Esophagus muscularis mucosa (tissue), 4 donors: ENCODE data around the gene DCDC2B. TPM values are rescaled to one million over a fixed set of nuclear protein-coding genes. Genes with fewer than 3 reads are reported as not detected.

Source experiments
- DNase-seq: peaks from one replicate; pipeline ENCODE4 v3.0.0-alpha.2; 2017; ENCODE audit errors: extremely low spot score
- H3K27ac ChIP-seq, 4 donors: fragments of 200-600 bp; sonication (generic); replicated peaks in 1 of 4; 1 replicate in 3 of 4; 2 replicates in 1 of 4; pipeline ENCODE4 v1.5.1; 2016 to 2019; ENCODE audit warnings: mild to moderate bottlenecking in 1 of 4
- H3K27me3 ChIP-seq, 4 donors: fragments of 200-600 bp; sonication (generic); one replicate each; pipeline versions ENCODE4 v1.5.1 to v1.6.0; 2016 to 2019
- H3K36me3 ChIP-seq, 4 donors: fragments of 200-600 bp; sonication (generic); one replicate each; pipeline ENCODE4 v1.5.1; 2016 to 2019
- H3K4me1 ChIP-seq, 4 donors: fragments of 200-600 bp; sonication (generic); one replicate each; pipeline ENCODE4 v1.5.1; 2016 to 2019
- H3K4me3 ChIP-seq, 4 donors: fragments of 200-600 bp; sonication (generic); 1 replicate in 2 of 4; 2 replicates in 2 of 4; pipeline ENCODE4 v1.5.1; 2016 to 2019; ENCODE audit warnings: mild to moderate bottlenecking in 4 of 4, moderate library complexity in 1 of 4
- H3K9me3 ChIP-seq, 4 donors: fragments of 200-600 bp; sonication (generic); 1 replicate in 3 of 4; 2 replicates in 1 of 4; pipeline ENCODE4 v1.5.1; 2016 to 2019
- CTCF ChIP-seq, 3 experiments: fragments of 200-600 bp in 2 of 3; fragments of 450-650 bp in 1 of 3; sonication (generic) in 2 of 3; IDR thresholded peaks; one replicate each; pipeline ENCODE4 v1.5.1; 2017 to 2019; ENCODE audit warnings: antibody characterized with exemption in 3 of 3, mild to moderate bottlenecking in 2 of 3, moderate library complexity in 1 of 3
- EP300 ChIP-seq: sonication (generic); formaldehyde crosslinking; IDR thresholded peaks from one replicate; pipeline ENCODE4 v1.6.1; 2017; ENCODE audit warnings: antibody characterized with exemption
- POLR2A ChIP-seq: fragments of 450-650 bp; IDR thresholded peaks from one replicate; pipeline ENCODE4 v1.6.1; 2017; ENCODE audit warnings: antibody characterized with exemption, moderate library complexity, mild to moderate bottlenecking, low read depth
- POLR2AphosphoS5 ChIP-seq, 2 donors: sonication (generic); formaldehyde crosslinking; IDR thresholded peaks; one replicate each; pipeline ENCODE4 v1.6.1; 2017; ENCODE audit warnings: antibody characterized with exemption in 2 of 2
- WGBS: methylation state at CpG from one replicate; pipeline ENCODE4 v1.1.5; 2018; 5-methylcytosine and 5-hydroxymethylcytosine counted together
- intact Hi-C: fragments of 100-400 bp; cut with DNase I; formaldehyde crosslinking; loops from one replicate; pipeline ENCODE4 v1.15.1; 2023
- total RNA-seq, 4 donors: library from RNA; depleted of rRNA; stranded (reverse); fragments of >200 nt; gene quantifications; one replicate each; pipeline versions ENCODE4 v1.1.0 to v1.2.1, GENCODE V29; 2016

DCDC2B gene
- total RNA-seq, 4 donors from 2014 or later, result not detected

GRCh38 chr1:32247983-32248889 is 39.3 kb downstream of the DCDC2B start:
- Histone ChIP-seq H3K36me3 (no peaks in the 10 kb centered on the region), H3K4me3 (peak overlapping the region in 3 of 4 donors; percentile 4 to 27 (median 15)), H3K4me1 (peaks cover 41 to 64% (median 63%) of the 10 kb centered on the region in 4 donors), H3K27me3 (no peaks in the 10 kb centered on the region), H3K9me3 (no peaks in the 10 kb centered on the region), H3K27ac (peak overlapping the region; percentile 48 to 73 (median 62))
- no peak for DNase-seq
- intact Hi-C loops, result no loop called here
- WGBS, result 13% methylated on average over 13 of the region's 31 CpGs
- no peak for TF ChIP-seq EP300
- TF ChIP-seq CTCF (IDR thresholded peaks at IDR 0.05), result peak; percentile 75 to 92 (median 81)
- no peak for TF ChIP-seq POLR2A
- peak; percentile 39 to 41 for TF ChIP-seq POLR2AphosphoS5 (IDR thresholded peaks at IDR 0.05)

DNA sequence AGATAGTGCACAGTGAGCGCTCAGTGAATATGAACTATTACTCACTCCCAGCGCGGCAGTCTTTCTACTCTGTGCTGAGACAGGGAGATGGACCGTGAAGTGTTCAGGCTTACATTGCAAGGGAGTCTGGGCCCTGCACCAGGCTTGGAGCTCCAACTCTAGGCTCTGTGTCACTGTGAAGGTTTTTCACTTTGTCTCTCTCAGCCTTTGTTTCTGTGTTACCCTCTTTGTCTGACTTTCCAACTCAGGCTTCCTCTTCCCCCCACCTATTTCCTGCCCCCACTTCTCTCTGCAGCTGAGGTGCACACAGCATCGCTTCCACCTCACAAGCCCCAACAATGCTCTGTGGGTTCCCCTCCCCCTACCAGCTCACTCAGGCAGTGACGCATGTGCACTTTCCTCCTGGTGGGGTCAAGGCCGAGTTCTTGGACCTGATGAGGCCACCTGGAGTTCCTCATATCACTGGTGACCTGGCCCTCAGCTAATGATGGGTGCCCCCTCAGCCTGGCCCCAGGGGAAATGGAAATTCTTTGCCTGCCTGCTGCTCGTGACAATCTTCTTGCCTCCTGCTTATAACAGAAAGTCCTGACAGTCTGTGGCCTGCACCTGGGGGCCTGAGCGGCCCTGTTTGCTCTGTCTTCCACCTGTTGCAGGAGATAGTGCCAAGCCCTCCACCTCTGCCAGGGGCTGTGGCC is 41.1 kb downstream of the DCDC2B start:
- Histone ChIP-seq H3K27me3 (no peaks in the 10 kb centered on the region), H3K27ac (peak overlapping the region; percentile 45 to 73 (median 67)), H3K9me3 (no peaks in the 10 kb centered on the region), H3K4me1 (peaks cover 39 to 66% (median 63%) of the 10 kb centered on the region in 4 donors), H3K4me3 (no peak overlapping the region), H3K36me3 (no peaks in the 10 kb centered on the region)
- intact Hi-C loops, result no loop called here
- 66% methylated on average over 8 of the region's 9 CpGs for WGBS
- no peak for DNase-seq
- TF ChIP-seq POLR2AphosphoS5 (IDR thresholded peaks at IDR 0.05), result peak; percentile 57 to 77
- no peak for TF ChIP-seq POLR2A

DNA sequence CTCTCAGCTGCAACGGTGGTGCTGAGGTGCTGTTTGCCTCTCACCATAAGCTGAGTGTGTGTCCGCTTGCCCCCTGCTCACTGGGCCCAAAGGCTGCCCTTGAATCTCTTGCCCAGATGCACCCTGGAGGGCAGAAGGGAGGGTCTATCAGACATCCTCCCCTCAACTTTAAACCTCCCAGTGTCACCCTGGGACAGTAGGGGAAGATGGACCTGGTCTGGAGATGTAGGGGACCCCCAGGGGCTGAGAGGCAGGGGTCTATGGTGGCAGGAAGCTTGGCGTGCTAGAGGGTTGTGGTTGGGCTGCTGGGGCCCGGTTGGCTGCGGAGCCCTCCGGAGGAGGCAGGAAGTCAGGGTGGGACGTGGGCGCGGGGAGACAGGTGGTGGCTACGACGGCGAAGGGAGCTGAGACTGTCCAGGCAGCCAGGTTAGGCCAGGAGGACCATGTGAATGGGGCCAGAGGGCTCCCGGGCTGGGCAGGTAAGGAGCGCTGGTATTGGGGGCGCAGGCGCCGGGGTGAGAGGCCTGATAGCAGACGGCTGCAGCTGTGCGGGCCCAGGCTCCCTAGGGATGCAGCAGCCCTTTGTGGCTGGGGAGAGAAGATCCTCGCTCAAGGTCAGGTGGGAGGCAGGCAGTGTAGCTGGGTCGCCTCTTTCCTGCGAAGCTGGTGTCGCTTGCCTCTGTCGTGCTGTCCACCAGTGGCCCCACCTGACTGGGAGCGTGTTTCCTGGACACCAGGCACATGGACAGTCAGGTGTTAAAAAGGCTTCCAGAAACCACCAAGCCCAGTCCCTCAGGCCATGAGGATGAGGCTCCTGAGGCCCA is 42.2 kb downstream of the DCDC2B start, which contains the start of gene LCK:
LCK (plus strand) TSS at position 373 of the 824 bp plus-strand sequence. CDS start 23,065 bp downstream, outside the sequence.
- H3K27me3 ChIP-seq, result no peaks in the 10 kb centered on the region
- H3K4me3 ChIP-seq, result peak within 1 kb of the TSS in 1 of 4 donors; percentile 5
- H3K36me3 ChIP-seq, result no peaks in the 10 kb centered on the region
- H3K4me1 ChIP-seq, result peaks cover 36 to 63% (median 61%) of the 10 kb centered on the region in 4 donors
- no peak for TF ChIP-seq EP300
- no peak for TF ChIP-seq POLR2A
- no peak for TF ChIP-seq CTCF (IDR thresholded peaks at IDR 0.05)
- TF ChIP-seq POLR2AphosphoS5 (IDR thresholded peaks at IDR 0.05), result no peak
- WGBS, result 80% methylated on average over 24 of the region's 25 CpGs
- intact Hi-C loops, result no loop called here
- no peak for DNase-seq
- H3K27ac ChIP-seq, result peak within 1 kb of the TSS; percentile 45 to 72 (median 64)
- H3K9me3 ChIP-seq, result no peaks in the 10 kb centered on the region

DNA sequence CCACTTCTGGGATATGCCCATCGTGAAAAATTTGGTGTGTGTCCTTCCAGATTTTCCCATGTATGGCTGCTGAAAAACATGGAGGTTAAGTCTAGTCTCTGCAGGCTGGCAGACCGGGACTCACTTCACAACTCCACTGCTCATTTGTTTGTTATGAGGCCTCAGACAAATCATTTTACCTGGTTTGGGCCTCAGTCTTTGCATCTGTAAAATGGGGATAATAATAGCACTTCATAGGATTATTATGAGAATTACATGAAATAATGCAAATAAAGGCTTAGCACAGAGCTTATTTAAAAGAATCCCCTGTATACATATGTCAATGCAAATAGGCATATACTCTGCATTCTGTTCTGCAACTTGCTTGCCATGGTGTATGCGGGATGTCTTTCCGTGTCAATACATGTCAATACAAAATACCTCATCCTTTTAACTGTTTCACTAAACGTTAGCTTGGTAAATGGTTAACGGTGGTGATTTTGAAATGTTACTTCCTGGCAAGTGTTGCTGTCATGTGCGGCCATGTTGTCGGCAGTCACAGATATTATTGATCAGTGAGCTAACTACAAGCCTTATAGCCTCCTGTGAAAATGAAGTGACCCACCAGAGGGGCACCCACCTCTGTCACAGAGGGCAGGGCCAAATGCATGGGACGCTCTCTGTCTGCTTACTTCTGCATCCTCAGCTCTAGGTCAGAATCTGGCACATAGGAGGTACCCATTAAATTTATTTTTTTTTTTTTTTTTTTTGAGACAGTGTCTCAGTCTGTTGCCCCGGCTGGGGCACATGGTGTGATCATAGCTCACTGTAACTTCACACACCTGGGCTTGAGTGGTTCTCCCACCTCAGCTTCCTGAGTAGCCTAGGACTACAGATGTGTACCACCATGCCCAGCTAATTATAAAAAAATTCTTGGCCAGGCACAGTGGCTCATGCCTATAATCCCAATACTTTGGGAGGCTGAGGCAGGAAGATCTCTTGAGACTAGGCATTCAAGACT is 46.5 kb downstream of the DCDC2B start:
- Histone ChIP-seq H3K9me3 (no peaks in the 10 kb centered on the region), H3K4me1 (peaks cover 7 to 26% (median 22%) of the 10 kb centered on the region in 4 donors), H3K27ac (no peak overlapping the region), H3K27me3 (peaks cover 0 to 6% (median 0%) of the 10 kb centered on the region in 4 donors), H3K4me3 (no peak overlapping the region), H3K36me3 (no peaks in the 10 kb centered on the region)
- intact Hi-C loops, result no loop called here
- no peak for DNase-seq
- TF ChIP-seq POLR2AphosphoS5 (IDR thresholded peaks at IDR 0.05) (no peak), CTCF (IDR thresholded peaks at IDR 0.05) (no peak), POLR2A (no peak), EP300 (no peak)
- 81% methylated on average over 10 of the region's 10 CpGs for WGBS
